G401 (cell line): ENCODE data around the gene MX2. TPM values are rescaled to one million over a fixed set of nuclear protein-coding genes. Genes with fewer than 3 reads are reported as not detected.
"Not testable (repeated sequence)": the region's sequence is repeated elsewhere in the genome, so short reads cannot be mapped to it uniquely, and the experiment has no call there.

Experiments used
- DNase-seq: peaks from one replicate; pipeline ENCODE4 v3.0.0-alpha.2; 2015; ENCODE audit warnings: low spot score
- in situ Hi-C: cut with HindIII; loops from 2 replicates; pipeline ENCODE4 v1.10.0; 2016; ENCODE audit warnings: low sequenced_read_pairs, mixed read lengths
- total RNA-seq: library from RNA; depleted of rRNA; stranded (reverse); fragments of >200 nt; shearing (Covaris generic); gene quantifications from 2 replicates; pipeline ENCODE4 v1.2.3, GENCODE V29; 2014

The MX2 gene
- total RNA-seq, 1 experiment from 2014 or later, result not detected

DNA sequence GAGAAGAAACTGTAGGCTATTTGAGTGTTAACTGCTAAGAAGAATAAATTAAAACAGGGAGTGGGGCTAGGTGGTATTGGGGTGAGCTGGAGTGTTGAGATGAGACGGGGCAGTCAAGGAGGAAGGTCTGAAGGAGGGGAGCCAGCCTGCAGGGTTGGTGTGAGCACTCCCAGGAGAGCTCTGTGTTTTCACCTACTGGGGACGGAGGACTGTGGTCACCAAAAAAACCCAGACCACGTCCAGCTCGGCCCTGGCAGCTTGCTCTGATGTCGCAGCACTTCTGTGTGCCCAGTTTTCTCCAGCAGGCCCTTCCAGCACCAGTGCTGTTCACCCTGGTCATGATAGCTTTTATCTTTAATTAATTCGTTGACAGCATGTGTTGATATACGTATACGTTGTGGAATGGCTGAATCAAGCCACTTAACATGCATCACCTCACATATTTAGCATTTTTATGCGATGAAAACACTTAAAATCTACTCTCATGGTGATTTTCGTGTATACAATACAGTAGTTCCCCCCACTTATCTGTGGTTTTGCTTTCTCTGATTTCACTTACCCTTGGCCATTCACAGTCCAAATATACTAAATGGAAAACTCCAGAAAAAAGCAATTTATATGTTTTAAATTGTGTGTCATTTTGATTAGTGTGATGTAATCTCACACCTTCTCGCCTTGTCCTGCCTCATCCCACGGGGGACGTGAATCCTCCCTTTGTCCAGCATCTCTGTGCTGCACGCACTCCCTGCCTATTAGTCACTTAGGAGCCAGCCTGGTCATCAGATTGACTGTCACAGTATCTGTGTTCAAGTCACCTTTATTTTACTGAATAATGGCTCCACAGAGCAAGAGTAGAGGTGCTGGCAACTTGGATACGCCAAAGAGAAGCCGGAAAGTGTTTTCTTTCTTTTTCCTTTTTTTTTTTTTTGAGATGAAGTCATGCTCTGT, 32.9 kb upstream of the MX2 start:
- in situ Hi-C loops, result no loop called here
- no peak for DNase-seq

DNA sequence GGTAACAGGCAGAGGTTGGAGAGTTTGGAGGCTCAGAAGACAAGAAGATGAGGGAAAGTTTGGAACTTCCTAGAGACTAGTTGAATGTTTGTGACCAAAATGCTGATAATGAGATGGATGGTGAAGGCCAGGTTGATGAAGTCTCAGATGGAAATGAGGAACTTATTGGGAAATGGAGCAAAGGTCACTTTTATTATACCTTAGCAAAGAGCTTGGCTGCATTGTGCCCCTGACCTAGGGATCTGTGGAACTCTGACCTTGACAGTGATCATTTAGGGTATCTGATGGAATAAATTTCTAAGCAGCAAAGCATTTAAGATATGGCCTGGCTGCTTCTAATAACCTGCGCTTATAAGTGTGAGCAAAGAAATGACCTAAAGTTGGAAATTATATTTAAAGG, 28.1 kb upstream of the MX2 start:
- in situ Hi-C loops, result no loop called here

DNA sequence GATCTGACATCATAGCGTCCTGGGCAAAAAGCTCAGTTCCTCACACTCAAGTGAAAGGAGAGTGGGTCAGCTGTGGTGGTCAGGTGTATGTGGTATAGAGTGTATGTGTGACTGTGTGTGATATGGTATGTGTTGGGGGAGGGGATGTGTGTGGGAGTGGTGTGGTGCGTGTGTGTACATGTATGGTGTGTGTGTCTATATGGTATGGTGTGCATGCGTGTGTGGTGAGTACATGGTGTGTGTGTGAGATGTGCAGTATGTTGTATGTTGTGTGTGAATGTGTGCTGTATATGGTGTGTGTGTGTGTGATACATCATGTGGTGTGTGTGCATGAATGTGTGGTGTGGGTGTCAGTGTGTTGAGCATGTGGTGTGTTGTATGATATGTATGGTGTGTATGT, 24.3 kb upstream of the MX2 start:
- no peak for DNase-seq
- in situ Hi-C loops, result no loop called here

More for the DNA sequence above, 28.1 kb upstream of the MX2 start:
- no peak for DNase-seq

DNA sequence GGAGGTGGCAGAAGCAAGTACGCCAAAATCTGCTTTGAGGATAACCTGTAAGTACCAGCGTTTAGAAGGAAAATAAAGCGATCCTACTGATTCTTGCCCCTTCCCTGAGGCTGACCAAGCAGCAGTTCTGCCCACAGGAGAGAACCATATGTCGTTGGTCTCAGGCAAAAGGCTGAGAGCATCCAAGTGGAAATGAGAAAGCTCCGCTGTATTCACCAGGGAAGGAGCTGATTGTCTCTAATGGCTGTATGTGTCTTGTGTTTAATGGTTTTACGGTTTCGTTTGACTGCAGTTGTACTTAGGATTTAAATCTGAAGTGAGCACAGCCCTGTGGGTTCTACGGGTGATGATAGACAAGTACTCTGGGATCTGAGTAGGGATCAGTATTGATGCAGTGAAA, 23.4 kb upstream of the MX2 start:
- in situ Hi-C loops, result no loop called here
- no peak for DNase-seq

DNA sequence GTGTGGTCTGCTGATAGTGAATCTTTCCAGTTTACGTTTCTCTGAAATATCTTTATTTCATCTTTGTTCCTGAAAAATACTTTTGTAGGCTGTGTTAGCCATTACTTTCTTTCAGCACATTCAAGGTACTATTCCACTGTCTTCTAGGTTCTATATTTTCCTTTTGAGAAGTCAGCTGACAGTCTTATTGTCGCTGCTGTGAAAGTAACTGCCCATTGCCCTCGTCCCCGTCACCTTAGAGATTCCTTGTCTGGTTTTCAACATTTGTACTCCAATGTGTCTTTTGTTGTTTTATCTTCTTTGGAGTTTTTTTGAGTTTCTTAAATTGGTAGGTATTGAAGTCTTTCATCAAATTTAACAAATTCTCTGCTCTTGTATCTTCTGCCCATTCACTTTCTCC, 19.8 kb upstream of the MX2 start:
- no peak for DNase-seq
- in situ Hi-C loops, result no loop called here

DNA sequence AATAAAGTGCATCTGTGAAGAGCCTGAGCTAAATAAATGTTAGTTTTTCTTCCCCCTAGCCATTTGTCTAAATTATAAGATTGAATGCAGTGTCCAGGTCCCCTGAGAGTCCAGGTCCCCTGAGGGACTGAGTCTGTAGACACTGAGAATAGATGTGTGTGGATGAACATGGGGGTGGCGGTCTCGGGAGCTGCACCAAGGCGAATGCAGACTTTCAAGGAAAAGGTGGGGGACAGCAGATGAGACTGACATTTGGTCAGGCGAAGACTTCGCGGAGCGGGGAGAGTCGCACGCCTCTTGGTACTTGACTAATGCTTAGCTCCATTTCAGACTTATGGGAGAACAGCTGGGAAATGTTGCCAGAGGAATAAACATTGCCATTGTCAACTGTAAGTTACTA, 17.7 kb upstream of the MX2 start:
- no peak for DNase-seq
- in situ Hi-C loops, result no loop called here

DNA sequence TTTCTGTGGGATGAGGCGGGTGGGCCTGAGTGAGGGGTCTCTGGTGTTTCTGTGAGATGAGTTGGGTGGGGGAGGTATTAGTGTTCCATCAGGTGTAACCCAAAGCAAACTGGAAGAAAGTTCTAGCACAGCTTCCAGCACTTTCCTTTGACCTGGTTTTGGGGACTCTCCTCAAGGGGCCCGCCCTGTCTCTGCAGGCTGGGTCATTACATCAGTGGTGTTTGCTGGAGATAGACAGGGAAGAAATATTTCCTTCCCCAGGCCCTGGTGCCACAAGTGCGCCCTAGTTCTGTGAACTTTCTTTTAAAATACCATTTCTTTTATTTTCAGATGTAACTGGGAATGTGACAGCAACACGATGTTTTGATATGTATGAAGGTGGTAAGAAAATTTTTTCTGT, 16.5 kb upstream of the MX2 start:
- DNase-seq, result no peak
- in situ Hi-C loops, result no loop called here

DNA sequence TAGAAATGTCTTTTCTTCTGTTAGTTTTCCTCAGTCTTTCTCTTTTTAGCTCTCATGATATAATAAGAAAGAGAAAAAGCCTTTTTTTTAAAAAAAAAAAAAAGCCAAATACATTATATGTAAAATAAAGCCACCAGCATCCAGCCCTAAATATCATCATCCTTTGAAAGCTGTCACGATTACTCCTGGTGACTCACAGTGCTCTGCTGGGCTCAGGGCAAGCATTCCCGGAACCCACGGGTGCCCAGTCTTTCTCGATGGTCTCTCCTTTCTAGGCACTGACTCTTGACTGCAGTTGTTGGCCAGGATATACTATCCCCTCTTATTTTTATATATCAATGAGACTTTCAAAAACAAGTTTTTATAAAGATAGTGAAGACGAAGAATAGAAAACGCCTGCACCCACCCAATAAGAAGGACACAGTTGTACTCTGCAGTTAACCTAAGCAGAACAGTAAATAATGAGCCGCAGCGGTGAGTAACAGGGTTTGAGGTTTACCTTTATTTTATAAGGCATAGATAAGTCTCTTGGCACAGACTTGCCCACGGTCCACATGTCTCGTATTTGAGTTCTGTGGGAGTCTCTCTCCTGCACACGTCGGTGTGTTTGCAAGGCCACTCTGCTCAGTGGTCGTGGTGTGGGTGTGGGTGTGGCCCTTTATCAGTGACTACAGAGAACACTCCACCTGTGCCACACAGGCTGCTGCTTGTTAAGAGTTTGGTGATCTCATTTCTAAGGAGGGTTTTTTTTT, 15.7 kb upstream of the MX2 start:
- no peak for DNase-seq
- in situ Hi-C loops, result no loop called here

DNA sequence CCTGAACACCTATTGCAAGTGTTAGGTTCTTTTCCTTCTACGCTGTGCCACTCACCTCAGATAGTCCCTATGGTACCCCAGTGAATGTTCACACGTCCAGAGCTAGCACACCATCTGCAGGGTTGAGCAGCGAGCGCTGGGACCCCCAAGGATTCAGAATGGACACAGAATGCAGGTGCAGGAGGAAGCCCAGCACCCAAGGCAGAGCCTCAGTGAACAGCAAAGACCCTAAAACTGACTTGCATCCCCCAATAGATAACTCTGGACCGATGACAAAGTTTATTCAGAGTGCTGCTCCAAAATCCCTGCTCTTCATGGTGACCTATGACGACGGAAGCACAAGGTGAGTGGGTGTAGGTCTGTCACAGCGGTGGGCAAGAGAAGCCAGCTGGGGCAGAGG, 15.1 kb upstream of the MX2 start:
- DNase-seq, result no peak
- in situ Hi-C loops, result no loop called here

DNA sequence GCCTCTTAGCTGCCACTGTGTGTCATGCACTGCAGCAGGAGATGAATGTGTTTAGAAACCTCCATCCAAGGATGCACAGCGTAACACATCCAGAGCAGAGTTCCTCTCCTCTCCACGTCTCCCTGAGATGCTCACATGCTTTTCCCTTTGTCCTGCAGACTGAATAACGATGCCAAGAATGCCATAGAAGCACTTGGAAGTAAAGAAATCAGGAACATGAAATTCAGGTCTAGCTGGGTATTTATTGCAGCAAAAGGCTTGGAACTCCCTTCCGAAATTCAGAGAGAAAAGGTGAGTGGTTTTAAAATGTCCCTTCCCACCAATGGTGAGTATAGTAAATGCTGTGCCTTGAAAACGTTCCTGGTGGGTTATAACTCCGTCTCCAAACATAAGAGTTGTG, 13.4 kb upstream of the MX2 start:
- in situ Hi-C loops, result no loop called here
- no peak for DNase-seq

DNA sequence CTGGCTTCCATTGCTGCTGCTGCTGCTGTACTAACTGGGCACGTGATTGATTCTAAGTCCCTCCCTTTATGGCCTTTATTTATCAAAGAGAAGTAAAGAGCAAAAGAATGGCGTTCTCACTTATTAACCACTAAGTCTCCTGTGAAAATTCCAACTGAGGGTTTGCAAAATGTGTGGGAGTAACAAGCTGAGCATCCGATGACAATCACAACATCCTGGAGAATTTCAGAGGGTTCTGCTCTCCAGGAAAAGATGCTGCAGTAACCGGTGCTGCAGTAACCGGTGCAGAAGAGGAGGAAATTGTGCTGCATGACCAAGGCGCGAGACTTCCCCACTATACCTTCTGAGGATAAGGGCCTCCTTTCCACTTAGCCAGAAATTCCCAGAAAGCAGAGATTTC, 12.7 kb upstream of the MX2 start:
- in situ Hi-C loops, result no loop called here
- DNase-seq, result no peak

DNA sequence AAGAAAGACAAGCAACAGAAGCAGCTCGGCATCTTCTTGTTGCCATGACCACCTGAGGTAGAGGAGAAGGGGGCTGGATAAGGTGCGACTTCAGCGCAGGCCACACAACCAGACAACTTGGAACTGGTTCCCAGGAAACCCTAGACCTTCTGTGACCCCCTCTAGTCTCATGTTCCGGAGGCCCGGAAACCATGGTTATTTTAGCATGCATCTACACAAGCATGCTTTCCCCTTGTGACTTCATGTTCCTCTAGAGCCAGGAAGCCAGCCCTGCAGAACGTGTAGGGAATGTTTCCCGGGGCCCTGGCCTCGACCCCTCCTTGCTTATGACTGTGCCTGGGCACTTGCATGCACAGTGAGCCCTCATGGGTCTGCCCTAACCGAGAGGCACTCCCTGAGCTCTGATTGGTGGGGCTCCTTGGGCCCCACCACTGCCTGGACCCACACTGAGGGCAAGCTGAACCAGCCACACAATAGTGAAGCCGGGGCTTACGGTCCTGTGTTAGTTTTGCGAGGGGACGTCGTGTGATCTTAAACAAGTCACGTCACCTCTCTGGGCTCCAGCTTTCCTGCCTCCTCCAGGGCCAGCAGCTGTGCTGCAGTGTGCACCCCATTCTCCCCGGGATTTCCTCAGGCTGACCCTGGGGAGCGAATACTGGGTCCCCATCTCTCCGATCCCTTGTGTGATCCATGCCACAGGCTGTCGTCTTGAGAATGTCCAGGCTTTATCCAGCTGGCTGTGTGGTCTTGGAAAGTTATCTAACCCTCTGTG, 12.0 kb upstream of the MX2 start:
- in situ Hi-C loops, result no loop called here
- DNase-seq, result no peak

DNA sequence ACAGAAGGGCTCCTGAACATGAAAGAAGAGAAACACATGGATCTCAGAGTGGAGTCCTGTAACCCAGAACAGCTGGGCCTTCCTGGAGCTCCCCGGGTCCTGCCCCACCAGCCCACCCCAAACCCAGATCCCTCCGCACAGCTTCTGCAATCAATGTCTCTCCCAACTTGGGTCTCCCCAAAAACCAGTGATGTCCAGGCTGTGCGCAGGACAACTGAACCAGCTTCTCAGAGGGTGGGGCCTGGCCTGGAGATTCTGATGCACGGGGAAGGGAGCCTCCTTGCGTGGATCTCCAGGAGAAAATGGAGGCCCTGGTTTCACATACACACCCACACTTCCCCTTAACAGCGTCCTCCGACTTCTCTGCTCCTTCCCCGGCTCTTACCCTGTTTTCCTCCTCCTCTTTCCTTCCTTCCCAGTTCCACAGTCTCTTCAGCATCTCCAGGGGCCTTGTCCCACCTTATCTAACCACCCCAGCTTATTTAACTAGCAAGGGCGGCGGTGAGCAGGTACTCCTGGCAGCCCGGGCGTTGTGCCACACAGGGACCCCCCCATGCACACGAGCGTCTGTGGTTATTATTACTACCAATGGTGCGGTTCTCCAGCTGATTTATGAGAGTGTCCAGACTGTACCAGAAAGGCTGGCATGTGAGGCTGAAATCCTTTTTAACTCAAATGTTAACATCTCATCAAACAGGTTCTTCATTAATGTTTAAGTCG, 11.2 kb upstream of the MX2 start:
- in situ Hi-C loops, result no loop called here
- no peak for DNase-seq

DNA sequence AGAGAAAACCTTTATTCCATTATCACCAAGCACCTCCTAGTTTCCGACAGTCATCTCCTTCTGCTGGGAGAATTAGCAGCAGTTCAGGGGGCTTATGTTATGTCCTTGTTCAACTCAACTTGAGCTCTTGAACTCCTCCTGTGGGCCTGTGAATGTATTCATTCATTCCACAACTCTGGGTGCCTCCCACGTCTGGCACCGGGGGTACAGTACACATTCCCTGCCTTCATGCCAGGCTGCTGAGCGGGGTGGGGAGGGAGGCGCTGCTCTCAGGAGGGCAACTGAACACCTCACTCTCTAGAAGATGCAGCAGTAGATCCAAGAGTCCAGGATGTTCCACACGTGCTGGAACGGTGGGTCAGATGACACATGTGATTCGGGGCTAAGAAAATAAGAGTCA, 4.3 kb upstream of the MX2 start:
- in situ Hi-C loops, result no loop called here
- DNase-seq, result no peak

DNA sequence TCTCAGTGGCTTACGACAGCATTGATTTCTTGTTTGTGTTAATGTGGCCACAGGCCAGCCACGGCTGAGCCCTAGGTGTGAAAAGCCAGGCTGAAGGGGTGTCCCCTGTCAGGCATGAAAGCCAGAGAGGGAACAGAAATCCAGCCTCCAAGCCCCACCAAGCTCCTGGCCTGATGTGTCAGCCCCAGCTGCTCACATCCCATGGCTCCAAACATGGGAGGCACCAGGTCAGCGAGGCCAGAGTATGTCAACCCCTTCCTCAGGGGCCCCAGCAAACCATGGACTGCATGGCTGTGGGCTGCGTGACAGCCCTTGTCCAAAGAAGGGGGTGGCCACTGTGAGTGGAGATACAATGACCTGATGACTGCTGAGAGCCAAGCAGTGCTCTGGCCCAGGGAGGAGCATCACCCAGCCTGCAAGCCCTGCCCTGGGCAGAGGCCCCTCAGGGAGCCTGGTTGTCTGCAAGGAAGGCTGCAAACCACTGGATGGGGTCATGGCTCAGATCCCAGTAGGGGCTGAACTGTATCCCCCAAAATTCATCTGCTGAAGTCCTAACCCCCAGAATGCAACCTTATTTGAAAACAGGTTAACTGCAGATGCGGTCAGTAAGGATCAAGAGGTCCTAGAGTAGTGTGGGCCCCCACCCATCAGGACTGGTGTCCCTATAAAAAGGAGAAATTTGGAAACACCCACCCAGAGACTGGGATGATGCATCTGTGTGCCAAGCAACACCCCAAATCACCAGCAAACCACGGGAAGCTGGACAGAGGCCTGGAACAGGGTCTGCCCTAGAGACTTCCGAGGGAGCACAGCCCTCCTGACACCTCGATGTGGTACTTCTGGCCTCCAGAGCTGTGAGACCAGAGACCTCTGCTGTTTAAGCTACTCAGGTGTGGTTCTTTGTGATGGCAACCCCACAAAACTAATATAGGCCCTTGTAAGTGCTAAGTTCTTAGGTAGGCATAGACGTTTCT, 3.3 kb upstream of the MX2 start:
- DNase-seq, result no peak
- in situ Hi-C loops, result no loop called here

DNA sequence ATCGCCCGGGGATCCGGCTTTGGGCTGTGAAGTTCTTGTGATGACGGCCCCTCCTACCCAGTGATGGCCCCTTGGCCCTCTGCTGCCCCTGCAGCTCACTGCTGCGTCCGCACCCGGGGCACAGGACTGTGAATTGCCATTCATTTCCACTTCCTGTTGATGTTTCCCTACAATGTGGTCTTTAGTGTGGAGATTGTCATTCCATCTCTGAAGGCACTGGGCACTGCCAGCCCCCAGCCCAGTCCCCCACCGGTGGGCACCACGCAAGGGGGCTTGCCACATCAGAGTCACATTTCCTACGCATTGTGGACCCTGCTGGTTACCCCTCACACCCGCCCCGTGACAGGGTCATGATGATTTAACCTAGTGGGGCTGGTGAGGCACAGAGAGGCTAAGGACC, 2.5 kb upstream of the MX2 start:
- no peak for DNase-seq
- in situ Hi-C loops, result no loop called here

DNA sequence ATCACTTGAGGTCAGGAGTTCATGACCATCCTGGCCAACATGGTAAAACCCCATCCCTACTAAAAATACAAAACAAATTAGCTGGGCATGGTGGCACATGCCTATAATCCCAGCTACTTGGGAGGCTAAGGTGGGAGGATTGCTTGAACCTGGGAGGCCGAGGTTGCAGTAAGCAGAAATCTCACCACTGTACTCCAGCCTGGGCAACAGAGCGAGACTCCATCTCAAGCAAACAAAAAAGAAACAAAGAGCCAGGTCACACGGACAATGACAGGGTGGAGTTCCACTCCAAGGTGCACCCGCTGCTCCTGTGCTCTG, 2.1 kb upstream of the MX2 start:
- DNase-seq, in situ Hi-C loops: not testable (repeated sequence)

DNA sequence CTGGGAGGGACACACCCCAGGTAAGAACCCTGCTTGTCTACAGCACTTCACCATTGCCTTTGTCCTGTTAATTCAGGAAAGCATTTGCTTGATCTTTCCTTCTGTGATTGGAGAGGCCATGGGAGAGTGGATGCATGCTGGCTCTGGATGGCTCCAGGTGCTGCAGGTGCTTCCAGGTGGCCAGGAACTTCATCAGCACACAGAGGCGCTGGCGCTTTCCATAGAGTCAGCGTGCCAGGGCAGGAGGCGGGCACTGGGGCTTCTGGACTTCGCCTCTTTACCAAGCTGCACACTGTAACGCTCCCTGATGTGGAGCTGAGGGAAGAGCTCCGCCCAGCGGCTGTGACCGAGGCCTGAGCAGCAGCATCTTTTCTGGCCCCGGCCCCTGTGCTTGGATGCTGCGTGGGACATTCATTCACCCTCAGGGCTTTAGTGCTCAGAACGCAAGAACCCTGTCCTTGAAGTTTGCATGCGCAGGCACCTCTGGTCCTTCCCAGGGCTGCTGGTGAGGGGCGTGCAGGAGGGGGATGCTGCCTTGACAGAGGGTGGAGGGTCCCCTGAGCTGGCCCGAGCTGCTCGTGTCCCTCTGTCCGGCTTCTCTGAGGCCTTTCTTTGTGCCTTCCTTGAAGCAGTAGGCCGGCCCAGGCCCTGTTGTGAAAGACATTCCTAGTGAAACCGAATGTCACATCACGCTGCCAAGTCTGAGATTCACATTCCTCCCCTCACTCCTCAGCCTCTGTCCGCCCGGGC, 1.6 kb upstream of the MX2 start:
- in situ Hi-C loops, result no loop called here
- DNase-seq, result no peak
